GM21737 (cell line): ENCODE data around the gene APBA3.

ENCODE experiments used
- ATAC-seq: cut with Tn5 transposase; IDR thresholded peaks from one replicate; pipeline ENCODE4 v1.9.1; 2021; ENCODE audit warnings: mild to moderate bottlenecking, moderate library complexity; ENCODE audit not compliant: unreplicated experiment

APBA3 gene

GRCh38 chr19:3751236-3751635, 10.3 kb downstream of the APBA3 start:
- no peak for ATAC-seq

- no peak for ATAC-seq
Observed at GRCh38 chr19:3750211-3750610, 11.3 kb downstream of the APBA3 start.

- no peak for ATAC-seq
Observed at GRCh38 chr19:3748965-3749364, 12.5 kb downstream of the APBA3 start.

- no peak for ATAC-seq
Observed at GRCh38 chr19:3746371-3747056, 15.0 kb downstream of the APBA3 start.

- ATAC-seq = no peak
Observed at GRCh38 chr19:3745363-3746045, 16.0 kb downstream of the APBA3 start.

- no peak for ATAC-seq
Observed at GRCh38 chr19:3743486-3743885, 18.0 kb downstream of the APBA3 start.

GRCh38 chr19:3740431-3740830, 21.1 kb downstream of the APBA3 start:
- no peak for ATAC-seq

GRCh38 chr19:3738477-3739220, 22.8 kb downstream of the APBA3 start:
- ATAC-seq = no peak

GRCh38 chr19:3737487-3738205, 23.8 kb downstream of the APBA3 start:
- ATAC-seq = no peak

- ATAC-seq = no peak
Observed at GRCh38 chr19:3736106-3736724, 25.3 kb downstream of the APBA3 start.

GRCh38 chr19:3734310-3734600, 27.2 kb downstream of the APBA3 start:
- no peak for ATAC-seq

GRCh38 chr19:3733549-3734309, 27.8 kb downstream of the APBA3 start:
- no peak for ATAC-seq

GRCh38 chr19:3732108-3732507, 29.4 kb downstream of the APBA3 start:
- no peak for ATAC-seq

GRCh38 chr19:3730457-3730958, 31.0 kb downstream of the APBA3 start:
- no peak for ATAC-seq

- ATAC-seq = no peak
Observed at GRCh38 chr19:3725640-3726310, 35.7 kb downstream of the APBA3 start.

- no peak for ATAC-seq
Observed at GRCh38 chr19:3725121-3725520, 36.4 kb downstream of the APBA3 start.

GRCh38 chr19:3723883-3724282, 37.6 kb downstream of the APBA3 start:
- no peak for ATAC-seq

- ATAC-seq = no peak
Observed at GRCh38 chr19:3723110-3723488, 38.4 kb downstream of the APBA3 start.

GRCh38 chr19:3722443-3723109, 38.9 kb downstream of the APBA3 start:
- ATAC-seq = no peak
